ENCODE results near the gene UGT1A8.
"Not testable (repeated sequence)": the region's sequence is repeated elsewhere in the genome, so short reads cannot be mapped to it uniquely, and the experiment has no call there.

UGT1A8 gene

GRCh38 chr2:233604826-233605225 is 12.6 kb upstream of the UGT1A8 start:
- Mint-ChIP-seq H3K9me3 (peaks cover 5% of the 10 kb centered on the region), H3K27ac (no peak overlapping the region), H3K4me3 (no peak overlapping the region), H3K4me1 (no peaks in the 10 kb centered on the region), H3K36me3 (peaks cover 7% of the 10 kb centered on the region), H3K27me3 (peaks cover 12% of the 10 kb centered on the region)
- ATAC-seq (ENCODE audit: low read depth) = no peak
- DNase-seq (ENCODE audit: low spot score in 2 of 2) = no peak

- no peak overlapping the region for H3K27ac Mint-ChIP-seq
- H3K27me3 Mint-ChIP-seq = peaks cover 9% of the 10 kb centered on the region
- no peak overlapping the region for H3K4me3 Mint-ChIP-seq
- no peak for ATAC-seq (ENCODE audit: low read depth)
- no peaks in the 10 kb centered on the region for H3K4me1 Mint-ChIP-seq
- no peak for DNase-seq (ENCODE audit: low spot score in 2 of 2)
- peaks cover 9% of the 10 kb centered on the region for H3K9me3 Mint-ChIP-seq
- peaks cover 7% of the 10 kb centered on the region for H3K36me3 Mint-ChIP-seq
These were observed 11.8 kb upstream of the UGT1A8 start for GRCh38 chr2:233605680-233606079.

- Mint-ChIP-seq H3K27me3 (peaks cover 2% of the 10 kb centered on the region), H3K36me3 (peaks cover under 1% of the 10 kb centered on the region)
- ATAC-seq (ENCODE audit: low read depth) = no peak
These were observed 6.1 kb upstream of the UGT1A8 start for GRCh38 chr2:233611284-233611683.

GRCh38 chr2:233620204-233620603 is 2.8 kb downstream of the UGT1A8 start:
- Mint-ChIP-seq H3K27ac (no peak overlapping the region), H3K4me3 (no peak overlapping the region), H3K9me3 (no peaks in the 10 kb centered on the region), H3K4me1 (no peaks in the 10 kb centered on the region), H3K36me3 (peaks cover 5% of the 10 kb centered on the region), H3K27me3 (peaks cover 9% of the 10 kb centered on the region)
- DNase-seq (ENCODE audit: low spot score in 2 of 2) (no peak), ATAC-seq (ENCODE audit: low read depth) (no peak)

More at GRCh38 chr2:233611284-233611683, 6.1 kb upstream of the UGT1A8 start:
- Mint-ChIP-seq H3K9me3 (peaks cover 8% of the 10 kb centered on the region), H3K4me1 (no peaks in the 10 kb centered on the region), H3K4me3 (no peak overlapping the region), H3K27ac (no peak overlapping the region)
- no peak for DNase-seq (ENCODE audit: low spot score in 2 of 2)

- not testable (repeated sequence) for H3K27ac Mint-ChIP-seq; H3K27me3 Mint-ChIP-seq; ATAC-seq (ENCODE audit: low read depth); DNase-seq (ENCODE audit: low spot score in 2 of 2); H3K4me1 Mint-ChIP-seq; H3K4me3 Mint-ChIP-seq; H3K36me3 Mint-ChIP-seq; H3K9me3 Mint-ChIP-seq
These were observed 4.4 kb downstream of the UGT1A8 start for GRCh38 chr2:233621863-233622262.

- H3K4me1 Mint-ChIP-seq = peaks cover 3% of the 10 kb centered on the region
- H3K27ac Mint-ChIP-seq = no peak overlapping the region
- peaks cover 21% of the 10 kb centered on the region for H3K9me3 Mint-ChIP-seq
- H3K36me3 Mint-ChIP-seq = peaks cover 8% of the 10 kb centered on the region
- no peak overlapping the region for H3K4me3 Mint-ChIP-seq
- H3K27me3 Mint-ChIP-seq = peaks cover 7% of the 10 kb centered on the region
- ATAC-seq (ENCODE audit: low read depth) = no peak
- no peak for DNase-seq (ENCODE audit: low spot score in 2 of 2)
These were observed 10.0 kb downstream of the UGT1A8 start for GRCh38 chr2:233627331-233628025.

GRCh38 chr2:233636306-233636705 is 18.9 kb downstream of the UGT1A8 start, which contains the start of gene UGT1A10:
TSS of gene UGT1A10 (plus strand) at chr2:233636448. CDS start at chr2:233636523, 75 bp downstream.
- not testable (repeated sequence) for H3K27ac Mint-ChIP-seq; H3K36me3 Mint-ChIP-seq; H3K4me1 Mint-ChIP-seq; ATAC-seq (ENCODE audit: low read depth); DNase-seq (ENCODE audit: low spot score in 2 of 2); H3K9me3 Mint-ChIP-seq; H3K27me3 Mint-ChIP-seq; H3K4me3 Mint-ChIP-seq

- peaks cover 6% of the 10 kb centered on the region for H3K27me3 Mint-ChIP-seq
- no peak overlapping the region for H3K4me3 Mint-ChIP-seq
- ATAC-seq (ENCODE audit: low read depth) (peak; percentile 45), DNase-seq (ENCODE audit: low spot score in 2 of 2) (no peak)
- H3K4me1 Mint-ChIP-seq = peaks cover 6% of the 10 kb centered on the region
- no peak overlapping the region for H3K27ac Mint-ChIP-seq
- peaks cover 4% of the 10 kb centered on the region for H3K9me3 Mint-ChIP-seq
- H3K36me3 Mint-ChIP-seq = peaks cover 1% of the 10 kb centered on the region
These were observed 21.4 kb downstream of the UGT1A8 start for GRCh38 chr2:233638836-233639235.

- Mint-ChIP-seq H3K27ac (no peak overlapping the region), H3K27me3 (peaks cover 8% of the 10 kb centered on the region), H3K4me3 (no peak overlapping the region), H3K9me3 (peaks cover 4% of the 10 kb centered on the region), H3K36me3 (peaks cover 1% of the 10 kb centered on the region), H3K4me1 (peaks cover 6% of the 10 kb centered on the region)
- ATAC-seq (ENCODE audit: low read depth) (no peak), DNase-seq (ENCODE audit: low spot score in 2 of 2) (no peak)
These were observed 22.4 kb downstream of the UGT1A8 start for GRCh38 chr2:233639860-233640259.

GRCh38 chr2:233643128-233643527 is 25.7 kb downstream of the UGT1A8 start:
- Mint-ChIP-seq H3K9me3 (peaks cover 13% of the 10 kb centered on the region), H3K4me3 (no peak overlapping the region), H3K36me3 (peaks cover 14% of the 10 kb centered on the region), H3K4me1 (peaks cover 6% of the 10 kb centered on the region), H3K27me3 (peaks cover 15% of the 10 kb centered on the region), H3K27ac (no peak overlapping the region)
- ATAC-seq (ENCODE audit: low read depth) = no peak
- DNase-seq (ENCODE audit: low spot score in 2 of 2) = no peak

GRCh38 chr2:233646033-233646432 is 28.6 kb downstream of the UGT1A8 start:
- not testable (repeated sequence) for DNase-seq (ENCODE audit: low spot score in 2 of 2); ATAC-seq (ENCODE audit: low read depth); H3K4me1 Mint-ChIP-seq; H3K4me3 Mint-ChIP-seq; H3K27ac Mint-ChIP-seq
- peaks cover 13% of the 10 kb centered on the region for H3K9me3 Mint-ChIP-seq
- H3K27me3 Mint-ChIP-seq = peaks cover 16% of the 10 kb centered on the region
- peaks cover 14% of the 10 kb centered on the region for H3K36me3 Mint-ChIP-seq

GRCh38 chr2:233650981-233651380 is 33.5 kb downstream of the UGT1A8 start:
- Mint-ChIP-seq H3K27me3 (peaks cover 15% of the 10 kb centered on the region), H3K4me3 (no peak overlapping the region)
- no peak for ATAC-seq (ENCODE audit: low read depth)

GRCh38 chr2:233651430-233651829 is 34.0 kb downstream of the UGT1A8 start:
- H3K36me3 Mint-ChIP-seq = peaks cover 7% of the 10 kb centered on the region
- no peak overlapping the region for H3K27ac Mint-ChIP-seq
- H3K4me1 Mint-ChIP-seq = no peaks in the 10 kb centered on the region
- H3K9me3 Mint-ChIP-seq = peaks cover 9% of the 10 kb centered on the region
- peaks cover 14% of the 10 kb centered on the region for H3K27me3 Mint-ChIP-seq
- DNase-seq (ENCODE audit: low spot score in 2 of 2) (no peak), ATAC-seq (ENCODE audit: low read depth) (no peak)
- H3K4me3 Mint-ChIP-seq = no peak overlapping the region

More at GRCh38 chr2:233650981-233651380, 33.5 kb downstream of the UGT1A8 start:
- Mint-ChIP-seq H3K27ac (no peak overlapping the region), H3K36me3 (peaks cover 8% of the 10 kb centered on the region), H3K9me3 (peaks cover 10% of the 10 kb centered on the region), H3K4me1 (no peaks in the 10 kb centered on the region)
- DNase-seq (ENCODE audit: low spot score in 2 of 2) = no peak

- peaks cover 8% of the 10 kb centered on the region for H3K27me3 Mint-ChIP-seq
- no peaks in the 10 kb centered on the region for H3K9me3 Mint-ChIP-seq
- H3K36me3 Mint-ChIP-seq = no peaks in the 10 kb centered on the region
- H3K27ac Mint-ChIP-seq = no peak overlapping the region
- DNase-seq (ENCODE audit: low spot score in 2 of 2) (no peak), ATAC-seq (ENCODE audit: low read depth) (no peak)
- H3K4me3 Mint-ChIP-seq = no peak overlapping the region
- H3K4me1 Mint-ChIP-seq = no peaks in the 10 kb centered on the region
These were observed 37.1 kb downstream of the UGT1A8 start for GRCh38 chr2:233654501-233654900.

GRCh38 chr2:233655043-233655442 is 37.6 kb downstream of the UGT1A8 start:
- no peaks in the 10 kb centered on the region for H3K9me3 Mint-ChIP-seq
- H3K4me3 Mint-ChIP-seq = no peak overlapping the region
- no peak for ATAC-seq (ENCODE audit: low read depth)
- H3K27me3 Mint-ChIP-seq = peaks cover 8% of the 10 kb centered on the region
- no peak overlapping the region for H3K27ac Mint-ChIP-seq
- no peaks in the 10 kb centered on the region for H3K4me1 Mint-ChIP-seq
- DNase-seq (ENCODE audit: low spot score in 2 of 2) = no peak
- no peaks in the 10 kb centered on the region for H3K36me3 Mint-ChIP-seq

All from memory B cell (primary cell).